HepG2 (cell line): ENCODE data around the gene DDC. TPM values are rescaled to one million over a fixed set of nuclear protein-coding genes. Genes with fewer than 3 reads are reported as not detected.

Experiments
- ATAC-seq: fragments of 200-7000 bp; cut with Tn5 transposase; 3 replicates; pipeline ENCODE4 v1.9.1; 2020; ENCODE audit warnings: mild to moderate bottlenecking, moderate library complexity
- BruUV-seq: library from RNA; stranded (reverse); fragments of 400-500 nt; replicated peaks from 2 replicates; lab custom pipeline; 2021; lab: Mats Ljungman, UMichigan
- CTCF ChIA-PET: fragments of 300-600 bp; formaldehyde crosslinking; extraction: SDS; loops from one replicate; lab custom pipeline; 2021; ENCODE audit warnings: low total read pairs, inconsistent platforms, low intra/inter-chr PET ratio; lab: Yijun Ruan, JAX
- POLR2A ChIA-PET: fragments of 350-600 bp; sonication (Branson Sonifier 250); formaldehyde crosslinking; loops from one replicate; lab custom pipeline; 2020; ENCODE audit warnings: antibody characterized with exemption, inconsistent platforms; lab: Yijun Ruan, JAX
- DNase-seq: peaks from one replicate; pipeline ENCODE4 v3.0.0-alpha.2; 2015; ENCODE audit warnings: low spot score
- FAIRE-seq: peaks from 3 replicates; lab custom pipeline; 2011; peaks lifted over from hg19 to GRCh38; lab: Jason Lieb, UNC
- H2AFZ ChIP-seq: one replicate; pipeline ENCODE4 v1.6.1; 2011; ENCODE audit warnings: low read length, inconsistent platforms
- H3K27ac ChIP-seq: fragments of 300-600 bp; 3 replicates; pipeline ENCODE4 v1.8.0; 2011; ENCODE audit warnings: mixed run types, mild to moderate bottlenecking, mixed read lengths, low read length, inconsistent platforms; ENCODE audit not compliant: insufficient read depth; ENCODE audit errors: extremely low read length
- H3K27me3 ChIP-seq, 2 experiments: fragments of 200-600 bp in 1 of 2; 2 replicates in 1 of 2; 3 replicates in 1 of 2; pipeline versions ENCODE4 v1.6.0 to v1.8.0; 2011; ENCODE audit warnings: low read length in 2 of 2, mild to moderate bottlenecking in 2 of 2, moderate library complexity in 2 of 2, inconsistent platforms in 1 of 2; ENCODE audit not compliant: insufficient read depth in 2 of 2, control insufficient read depth in 1 of 2
- H3K36me3 ChIP-seq, 2 experiments: fragments of 200-600 bp in 1 of 2; replicated peaks in 1 of 2; 2 replicates in 1 of 2; 3 replicates in 1 of 2; pipeline versions ENCODE4 v1.5.1 to v1.8.0; 2011; ENCODE audit warnings: low read length in 2 of 2, inconsistent platforms in 1 of 2; ENCODE audit not compliant: insufficient read depth in 2 of 2, control insufficient read depth in 1 of 2
- H3K4me1 ChIP-seq: 2 replicates; pipeline ENCODE4 v1.5.1; 2012; ENCODE audit warnings: low read length, inconsistent platforms; ENCODE audit not compliant: insufficient read depth
- H3K4me2 ChIP-seq: 2 replicates; pipeline ENCODE4 v1.6.0; 2011; ENCODE audit warnings: low read depth, low read length, inconsistent platforms
- H3K4me3 ChIP-seq, 3 experiments: fragments of 200-600 bp in 1 of 3; sonication (generic), shearing (Covaris generic) in 1 of 3; replicated peaks in 1 of 3; 2 replicates each; pipeline ENCODE4 v1.5.1; 2011 to 2016; ENCODE audit warnings: low read length in 3 of 3, inconsistent platforms in 2 of 3, low read depth in 2 of 3, mild to moderate bottlenecking in 2 of 3, control low read depth in 1 of 3, mixed read lengths in 1 of 3; ENCODE audit not compliant: insufficient read depth in 1 of 3
- H3K79me2 ChIP-seq: one replicate; pipeline ENCODE4 v1.6.1; 2011; ENCODE audit warnings: low read length, inconsistent platforms; ENCODE audit not compliant: insufficient read depth
- H3K9ac ChIP-seq: 2 replicates; pipeline ENCODE4 v1.6.0; 2011; ENCODE audit warnings: mild to moderate bottlenecking, low read depth, low read length, inconsistent platforms; ENCODE audit not compliant: insufficient read depth
- H3K9me3 ChIP-seq: 2 replicates; pipeline ENCODE4 v1.5.1; 2012; ENCODE audit warnings: mild to moderate bottlenecking, low read length
- H4K20me1 ChIP-seq: 2 replicates; pipeline ENCODE4 v1.6.0; 2011; ENCODE audit warnings: inconsistent platforms, mild to moderate bottlenecking, low read length, moderate library complexity; ENCODE audit not compliant: insufficient read depth
- BRCA1 ChIP-seq: sonication (generic); formaldehyde crosslinking; IDR thresholded peaks from 2 replicates; pipeline ENCODE4 v1.4.0; 2020; ENCODE audit warnings: missing genetic modification reagents
- CEBPG ChIP-seq: IDR thresholded peaks from 2 replicates; pipeline ENCODE4 v1.6.1; 2016
- ELF3 ChIP-seq: IDR thresholded peaks from 2 replicates; pipeline ENCODE4 v1.6.1; 2016; ENCODE audit warnings: missing genetic modification reagents, missing compliant biosample characterization
- GLI4 ChIP-seq: sonication (generic); formaldehyde crosslinking; IDR thresholded peaks from 2 replicates; pipeline ENCODE4 v1.5.1; 2020; ENCODE audit warnings: missing genetic modification reagents, mild to moderate bottlenecking, moderate library complexity, borderline replicate concordance
- HOXA7 ChIP-seq: sonication (generic); formaldehyde crosslinking; IDR thresholded peaks from 2 replicates; pipeline ENCODE4 v1.8.1; 2022; ENCODE audit warnings: mild to moderate bottlenecking, missing genetic modification reagents, moderate library complexity
- PAF1 ChIP-seq: IDR thresholded peaks from 2 replicates; pipeline ENCODE4 v1.6.1; 2016; ENCODE audit warnings: missing genetic modification reagents, missing compliant biosample characterization
- RAD21 ChIP-seq: fragments of 450-650 bp; formaldehyde crosslinking; IDR thresholded peaks from 2 replicates; pipeline ENCODE4 v1.5.0; 2020; ENCODE audit warnings: mild to moderate bottlenecking
- RFXANK ChIP-seq: IDR thresholded peaks from 2 replicates; pipeline ENCODE4 v1.6.1; 2016
- SUZ12 ChIP-seq: fragments of 150-350 bp; IDR thresholded peaks from 2 replicates; pipeline ENCODE4 v1.6.1; 2014; ENCODE audit warnings: low read depth, low read length
- TSC22D2 ChIP-seq: sonication (generic); formaldehyde crosslinking; IDR thresholded peaks from 2 replicates; pipeline ENCODE4 v1.5.1; 2020; ENCODE audit warnings: missing genetic modification reagents, mild to moderate bottlenecking, borderline replicate concordance
- ZNF317 ChIP-seq: sonication (generic); formaldehyde crosslinking; IDR thresholded peaks from 2 replicates; pipeline ENCODE4 v1.5.0; 2020; ENCODE audit warnings: mild to moderate bottlenecking, missing genetic modification reagents
- ZNF747 ChIP-seq: sonication (generic); formaldehyde crosslinking; IDR thresholded peaks from 2 replicates; pipeline ENCODE4 v1.8.1; 2023; ENCODE audit warnings: missing genetic modification reagents, mild to moderate bottlenecking, borderline replicate concordance
- ZNF782 ChIP-seq: sonication (generic); formaldehyde crosslinking; IDR thresholded peaks from 2 replicates; pipeline ENCODE4 v1.4.0; 2020; ENCODE audit warnings: missing genetic modification reagents, mild to moderate bottlenecking, borderline replicate concordance
- WGBS: methylation state at CpG from one replicate; pipeline ENCODE4 v1.1.6; 2017; ENCODE audit warnings: low lambda C conversion rate; 5-methylcytosine and 5-hydroxymethylcytosine counted together
- in situ Hi-C: cut with HindIII; loops from 2 replicates; pipeline ENCODE4 v1.10.0; 2017; ENCODE audit warnings: low pct_unique_long_range_greater_than_20kb; ENCODE audit not compliant: extremely low pct_ligation_motif_present
- intact Hi-C: fragments of 100-400 bp; cut with micrococcal nuclease; formaldehyde crosslinking; loops from one replicate; pipeline ENCODE4 v1.10.0; 2022; ENCODE audit not compliant: unreplicated experiment
- polyA plus RNA-seq, 8 experiments: library from polyadenylated mRNA; depleted of rRNA in 3 of 8; stranded (reverse) in 7 of 8; unstranded in 1 of 8; fragments of >200 nt; fragmentation: Illumina TruSeq in 4 of 8; extraction: Trizol in 4 of 8; gene quantifications; 2 replicates each; pipeline versions ENCODE4 v1.2.1 to v1.2.3, GENCODE V29; 2011 to 2016; ENCODE audit warnings: low read depth in 4 of 8, missing spikeins in 1 of 8, mixed read lengths in 1 of 8; ENCODE audit not compliant: insufficient read depth in 1 of 8
- total RNA-seq, 5 experiments: library from RNA; depleted of rRNA; stranded (reverse); fragments of >200 nt; fragmentation: Illumina TruSeq; extraction: Trizol; gene quantifications; 2 replicates each; pipeline ENCODE4 v1.2.3, GENCODE V29; 2016; ENCODE audit warnings: low read depth in 1 of 5
- TF ChIP-seq, protein P1 (sequence below): sonication (generic); formaldehyde crosslinking; IDR thresholded peaks from 2 replicates; pipeline ENCODE4 v1.9.0; 2021; ENCODE audit warnings: missing genetic modification reagents, borderline replicate concordance
- TF ChIP-seq, protein P2 (sequence below): IDR thresholded peaks from 2 replicates; pipeline ENCODE4 v1.6.1; 2016; ENCODE audit warnings: low read depth, borderline replicate concordance
- TF ChIP-seq, protein P3 (sequence below): sonication (generic); formaldehyde crosslinking; IDR thresholded peaks from 2 replicates; pipeline ENCODE4 v1.5.1; 2020; ENCODE audit warnings: missing genetic modification reagents, mild to moderate bottlenecking, borderline replicate concordance
- TF ChIP-seq, protein P4 (sequence below): sonication (generic); formaldehyde crosslinking; IDR thresholded peaks from 2 replicates; pipeline ENCODE4 v1.8.0; 2022; ENCODE audit warnings: mild to moderate bottlenecking, missing genetic modification reagents, moderate library complexity

DDC gene
- total and polyA plus RNA-seq, 2 of the 13 experiments (the other 11 are each of a cell fraction or from before 2014, with no cell fraction given) = 11.7 to 93.3 TPM

DNA sequence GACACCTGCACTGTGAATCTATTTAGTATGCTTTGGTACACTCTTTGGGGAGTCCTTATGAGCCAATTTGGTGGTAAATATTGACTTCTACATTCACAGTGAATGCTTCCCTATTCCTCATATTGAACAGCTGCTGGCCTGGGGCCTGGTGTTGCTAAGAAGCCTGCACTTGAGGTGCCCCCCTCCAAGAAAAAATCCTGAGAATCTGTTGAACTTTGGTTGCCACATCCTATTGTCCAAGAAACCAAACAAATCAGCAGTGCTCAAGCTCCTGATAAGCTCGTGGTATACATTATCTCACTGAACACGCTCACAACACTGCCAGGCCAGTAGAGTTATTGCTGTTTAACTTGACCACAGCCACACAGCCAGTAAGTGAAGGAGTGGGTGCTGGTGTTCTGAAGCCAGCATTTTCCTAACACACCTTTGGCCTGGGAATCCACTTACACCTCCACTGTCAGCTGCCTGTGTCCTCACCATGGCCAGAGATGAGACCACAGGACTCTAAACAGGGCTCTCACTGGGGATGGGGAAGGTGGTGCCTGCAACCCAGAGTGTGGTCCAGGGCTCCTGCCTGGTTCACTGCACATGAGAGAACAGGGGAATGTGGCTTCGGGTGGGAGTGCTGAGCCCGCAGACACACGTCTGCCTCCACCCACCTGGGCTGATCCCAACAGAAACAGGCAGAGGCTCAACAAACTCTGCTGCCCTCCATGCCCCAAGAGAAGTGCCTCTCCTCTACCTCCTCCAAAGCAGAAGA is 6.7 kb downstream of the DDC start (continued):
- TF ChIP-seq, protein P1, sequence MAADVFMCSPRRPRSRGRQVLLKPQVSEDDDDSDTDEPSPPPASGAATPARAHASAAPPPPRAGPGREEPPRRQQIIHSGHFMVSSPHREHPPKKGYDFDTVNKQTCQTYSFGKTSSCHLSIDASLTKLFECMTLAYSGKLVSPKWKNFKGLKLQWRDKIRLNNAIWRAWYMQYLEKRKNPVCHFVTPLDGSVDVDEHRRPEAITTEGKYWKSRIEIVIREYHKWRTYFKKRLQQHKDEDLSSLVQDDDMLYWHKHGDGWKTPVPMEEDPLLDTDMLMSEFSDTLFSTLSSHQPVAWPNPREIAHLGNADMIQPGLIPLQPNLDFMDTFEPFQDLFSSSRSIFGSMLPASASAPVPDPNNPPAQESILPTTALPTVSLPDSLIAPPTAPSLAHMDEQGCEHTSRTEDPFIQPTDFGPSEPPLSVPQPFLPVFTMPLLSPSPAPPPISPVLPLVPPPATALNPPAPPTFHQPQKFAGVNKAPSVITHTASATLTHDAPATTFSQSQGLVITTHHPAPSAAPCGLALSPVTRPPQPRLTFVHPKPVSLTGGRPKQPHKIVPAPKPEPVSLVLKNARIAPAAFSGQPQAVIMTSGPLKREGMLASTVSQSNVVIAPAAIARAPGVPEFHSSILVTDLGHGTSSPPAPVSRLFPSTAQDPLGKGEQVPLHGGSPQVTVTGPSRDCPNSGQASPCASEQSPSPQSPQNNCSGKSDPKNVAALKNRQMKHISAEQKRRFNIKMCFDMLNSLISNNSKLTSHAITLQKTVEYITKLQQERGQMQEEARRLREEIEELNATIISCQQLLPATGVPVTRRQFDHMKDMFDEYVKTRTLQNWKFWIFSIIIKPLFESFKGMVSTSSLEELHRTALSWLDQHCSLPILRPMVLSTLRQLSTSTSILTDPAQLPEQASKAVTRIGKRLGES = no peak

DNA sequence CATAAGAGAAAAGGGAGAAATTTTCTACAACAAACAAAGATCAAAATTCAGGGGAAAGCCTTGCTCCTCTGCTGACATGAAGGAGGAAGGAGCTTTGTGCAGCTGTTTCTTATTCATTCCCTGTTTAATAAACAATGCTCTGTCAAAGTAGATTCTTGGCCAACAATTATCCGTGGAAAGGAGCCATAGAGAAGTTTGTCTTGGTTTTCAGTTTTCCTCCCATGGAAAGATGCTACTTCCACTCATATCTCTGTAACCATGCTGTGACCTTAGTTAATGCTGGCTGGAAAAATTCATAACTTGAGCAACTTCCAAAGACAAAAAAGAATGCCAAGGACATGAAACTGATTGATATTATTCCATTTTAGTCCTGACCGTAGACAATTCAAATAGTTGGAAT is 8.1 kb downstream of the DDC start:
- in situ Hi-C loops = no loop called here

More for the DNA sequence above, 8.1 kb downstream of the DDC start:
- H4K20me1 ChIP-seq = 0 out of 2 replicates have a peak, but pooled peaks cover 3% of the 10 kb centered on the region
- no peak overlapping the region for H3K9ac ChIP-seq
- DNase-seq (no peak), ATAC-seq (no peak), FAIRE-seq (no peak)
- POLR2A ChIA-PET = interaction anchor here (1.2 to 3.4 kb wide), 4 partner anchors 8 to 35 kb away, joined by 3 to 28 read pairs (median 4); partner anchors contain the start of gene DDC
- no peaks in the 10 kb centered on the region for H3K27me3 ChIP-seq
- no peak overlapping the region for H3K4me2 ChIP-seq
- peaks cover 97% of the 10 kb centered on the region for H3K4me1 ChIP-seq
- H3K79me2 ChIP-seq = peaks cover 37% of the 10 kb centered on the region
- TF ChIP-seq CEBPG (no peak), RAD21 (CRISPR knock-in tag) (no peak), ZNF782 (CRISPR knock-in tag) (no peak), ZNF317 (CRISPR knock-in tag) (no peak), BRCA1 (no peak), TSC22D2 (no peak), SUZ12 (no peak), PAF1 (no peak), HOXA7 (CRISPR knock-in tag) (no peak), ZNF747 (CRISPR knock-in tag) (no peak), RFXANK (no peak), GLI4 (CRISPR knock-in tag) (no peak), ELF3 (no peak)
- TF ChIP-seq, protein P2, sequence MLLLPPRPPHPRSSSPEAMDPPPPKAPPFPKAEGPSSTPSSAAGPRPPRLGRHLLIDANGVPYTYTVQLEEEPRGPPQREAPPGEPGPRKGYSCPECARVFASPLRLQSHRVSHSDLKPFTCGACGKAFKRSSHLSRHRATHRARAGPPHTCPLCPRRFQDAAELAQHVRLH (CRISPR knock-in tag) = no peak
- TF ChIP-seq, protein P3, sequence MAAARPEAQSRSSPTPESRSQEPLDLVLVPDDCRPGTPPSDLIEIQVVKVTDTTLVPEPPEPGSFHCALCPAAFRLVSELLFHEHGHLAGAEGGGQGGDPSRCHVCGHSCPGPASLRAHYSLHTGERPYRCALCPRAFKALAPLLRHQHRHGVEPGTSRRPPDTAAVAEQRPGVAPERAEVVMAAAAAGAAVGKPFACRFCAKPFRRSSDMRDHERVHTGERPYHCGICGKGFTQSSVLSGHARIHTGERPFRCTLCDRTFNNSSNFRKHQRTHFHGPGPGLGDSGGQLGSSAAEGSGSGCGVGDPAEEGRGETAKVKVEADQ = no peak
- TF ChIP-seq, protein P4, sequence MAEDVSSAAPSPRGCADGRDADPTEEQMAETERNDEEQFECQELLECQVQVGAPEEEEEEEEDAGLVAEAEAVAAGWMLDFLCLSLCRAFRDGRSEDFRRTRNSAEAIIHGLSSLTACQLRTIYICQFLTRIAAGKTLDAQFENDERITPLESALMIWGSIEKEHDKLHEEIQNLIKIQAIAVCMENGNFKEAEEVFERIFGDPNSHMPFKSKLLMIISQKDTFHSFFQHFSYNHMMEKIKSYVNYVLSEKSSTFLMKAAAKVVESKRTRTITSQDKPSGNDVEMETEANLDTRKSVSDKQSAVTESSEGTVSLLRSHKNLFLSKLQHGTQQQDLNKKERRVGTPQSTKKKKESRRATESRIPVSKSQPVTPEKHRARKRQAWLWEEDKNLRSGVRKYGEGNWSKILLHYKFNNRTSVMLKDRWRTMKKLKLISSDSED (CRISPR knock-in tag) = no peak
- BruUV-seq = no TSS peak
- no peak overlapping the region for H3K4me3 ChIP-seq
- no peak overlapping the region for H2AFZ ChIP-seq
- peak overlapping the region; percentile 30 for H3K27ac ChIP-seq
- CTCF ChIA-PET = no interaction called here
- 65% methylated on average over 2 of the region's 2 CpGs for WGBS
- no peaks in the 10 kb centered on the region for H3K9me3 ChIP-seq
- peaks cover 0 to 5% of the 10 kb centered on the region in 2 experiments; a peak in 1 of 5 replicates for H3K36me3 ChIP-seq
- intact Hi-C loops = no loop called here
